Astrocyte of the spinal cord (primary cell): ENCODE results near the gene YTHDF1.
A peak's percentile ranks its signal among the peaks of the same experiment; 100 is the strongest.

Source experiments
- DNase-seq: peaks from one replicate; pipeline ENCODE4 v3.0.0; 2011; ENCODE audit warnings: low read depth, low spot score
- H3K4me3 ChIP-seq: 2 replicates; pipeline ENCODE4 v1.5.1; 2011; ENCODE audit warnings: low read depth, mild to moderate bottlenecking, low read length, moderate library complexity
- CTCF ChIP-seq: IDR thresholded peaks from 2 replicates; pipeline ENCODE4 v1.5.1; 2012; ENCODE audit warnings: low read depth, mild to moderate bottlenecking, low read length, inconsistent platforms
- in situ Hi-C: cut with HindIII; loops from 2 replicates; pipeline ENCODE4 v1.10.0; 2017; ENCODE audit warnings: low sequenced_read_pairs

YTHDF1 gene

GRCh38 chr20:63236116-63236837 lies 20.3 kb upstream of the YTHDF1 start:
- DNase-seq: no peak
- in situ Hi-C loops: no loop called here
- no peak for TF ChIP-seq CTCF
- no peak overlapping the region for H3K4me3 ChIP-seq

- no peak for TF ChIP-seq CTCF
- in situ Hi-C loops: no loop called here
- no peak within 1 kb of the TSS for H3K4me3 ChIP-seq
- no peak for DNase-seq
Measured at GRCh38 chr20:63235399-63235983, 19.6 kb upstream of the YTHDF1 start, which contains the start of gene BIRC7. Gene BIRC7 (plus strand): TSS chr20:63235905. CDS start chr20:63236097, 192 bp downstream.

- TF ChIP-seq CTCF: peak; percentile 51
- in situ Hi-C loops: no loop called here
- H3K4me3 ChIP-seq: no peak overlapping the region
- no peak for DNase-seq
Measured at GRCh38 chr20:63234693-63235398, 18.9 kb upstream of the YTHDF1 start.

- no peak for DNase-seq
- TF ChIP-seq CTCF: no peak
- in situ Hi-C loops: no loop called here
- no peak overlapping the region for H3K4me3 ChIP-seq
Measured at GRCh38 chr20:63233924-63234323, 18.0 kb upstream of the YTHDF1 start.

- no peak for TF ChIP-seq CTCF
- DNase-seq: no peak
- in situ Hi-C loops: no loop called here
- H3K4me3 ChIP-seq: no peak overlapping the region
Measured at GRCh38 chr20:63233061-63233344, 17.1 kb upstream of the YTHDF1 start.

GRCh38 chr20:63232235-63233060 lies 16.5 kb upstream of the YTHDF1 start:
- TF ChIP-seq CTCF: no peak
- no peak overlapping the region for H3K4me3 ChIP-seq
- in situ Hi-C loops: no loop called here
- peak; percentile 87 for DNase-seq
